OCI-LY7 (cell line): ENCODE data around the gene TEAD2. TPM values are rescaled to one million over a fixed set of nuclear protein-coding genes. Genes with fewer than 3 reads are reported as not detected.

ENCODE experiments used
- BruUV-seq: library from RNA; stranded (reverse); fragments of 400-500 nt; replicated peaks from 2 replicates; lab custom pipeline; 2021; lab: Mats Ljungman, UMichigan
- CTCF ChIA-PET: fragments of 300-600 bp; sonication (Branson Sonifier 250); formaldehyde crosslinking; loops from one replicate; lab custom pipeline; 2022; ENCODE audit warnings: antibody characterized with exemption; ENCODE audit not compliant: unreplicated experiment; lab: Charles Lee
- POLR2A ChIA-PET: fragments of 300-600 bp; sonication (Branson Sonifier 250); formaldehyde crosslinking; loops from one replicate; lab custom pipeline; 2022; ENCODE audit warnings: antibody characterized with exemption; lab: Charles Lee
- DNase-seq: peaks from one replicate; pipeline ENCODE4 v3.0.0-alpha.2; 2015; ENCODE audit warnings: low spot score
- H2AFZ ChIP-seq: fragments of 200-600 bp; sonication (generic), shearing (Covaris generic); 2 replicates; pipeline ENCODE4 v1.6.1; 2014; ENCODE audit warnings: mild to moderate bottlenecking, antibody characterized with exemption, low read length, moderate library complexity
- H3K27ac ChIP-seq: fragments of 200-600 bp; sonication (generic); 2 replicates; pipeline ENCODE4 v1.5.1; 2014; ENCODE audit warnings: mixed run types, low read depth, mild to moderate bottlenecking, moderate library complexity, low read length, inconsistent platforms; ENCODE audit not compliant: poor library complexity, severe bottlenecking
- H3K36me3 ChIP-seq: fragments of 200-600 bp; sonication (generic); 2 replicates; pipeline ENCODE4 v1.6.1; 2014; ENCODE audit warnings: mild to moderate bottlenecking, antibody characterized with exemption, low read length, moderate library complexity, mixed read lengths; ENCODE audit not compliant: insufficient read depth
- H3K4me1 ChIP-seq: fragments of 200-600 bp; sonication (generic); 2 replicates; pipeline ENCODE4 v1.5.1; 2014; ENCODE audit warnings: mild to moderate bottlenecking, low read length; ENCODE audit not compliant: insufficient read depth, poor library complexity, severe bottlenecking
- H3K4me2 ChIP-seq: fragments of 200-600 bp; sonication (generic); 2 replicates; pipeline ENCODE4 v1.6.1; 2014; ENCODE audit warnings: mild to moderate bottlenecking, low read length
- H3K4me3 ChIP-seq: fragments of 200-600 bp; sonication (generic); 2 replicates; pipeline ENCODE4 v1.5.1; 2014; ENCODE audit warnings: mild to moderate bottlenecking, low read depth, low read length; ENCODE audit not compliant: poor library complexity, severe bottlenecking
- H3K79me2 ChIP-seq: fragments of 200-600 bp; sonication (generic); 2 replicates; pipeline ENCODE4 v1.6.1; 2016; ENCODE audit warnings: low read depth, mild to moderate bottlenecking, low read length, moderate library complexity, mixed read lengths; ENCODE audit not compliant: insufficient read depth
- H3K9me2 ChIP-seq: fragments of 200-600 bp; sonication (generic); 2 replicates; pipeline ENCODE4 v1.6.1; 2016; ENCODE audit warnings: mild to moderate bottlenecking, low read length, mixed read lengths; ENCODE audit not compliant: insufficient read depth
- H3K9me3 ChIP-seq: fragments of 200-600 bp; sonication (generic); 2 replicates; pipeline ENCODE4 v1.6.1; 2014; ENCODE audit warnings: mild to moderate bottlenecking, mixed run types, low read length, mixed read lengths
- H4K20me1 ChIP-seq: fragments of 200-600 bp; sonication (generic); 2 replicates; pipeline ENCODE4 v1.6.1; 2014; ENCODE audit warnings: mild to moderate bottlenecking, antibody characterized with exemption, low read length, moderate library complexity, mixed read lengths; ENCODE audit not compliant: insufficient read depth
- CTCF ChIP-seq: fragments of 200-600 bp; sonication (generic); conservative IDR thresholded peaks from 2 replicates; pipeline ENCODE4 v1.5.1; 2014; ENCODE audit warnings: mild to moderate bottlenecking, antibody characterized with exemption, low read length, moderate library complexity, mixed read lengths
- EZH2phosphoT487 ChIP-seq: fragments of 200-600 bp; sonication (generic); IDR thresholded peaks from 2 replicates; pipeline ENCODE4 v1.6.1; 2018; ENCODE audit warnings: low read depth, borderline replicate concordance, mild to moderate bottlenecking, mixed run types, antibody characterized with exemption, low read length, moderate library complexity, mixed read lengths
- intact Hi-C: fragments of 100-400 bp; cut with micrococcal nuclease; formaldehyde crosslinking; loops from one replicate; pipeline ENCODE4 v1.10.0; 2022; ENCODE audit not compliant: unreplicated experiment
- total RNA-seq, 2 experiments: library from RNA; depleted of rRNA in 1 of 2; stranded (reverse); fragments of >200 nt in 1 of 2; shearing (Covaris generic) in 1 of 2; gene quantifications; 2 replicates each; pipeline ENCODE4 v1.2.3, GENCODE V29; 2014 to 2022

The TEAD2 gene
- total RNA-seq, 2 experiments from 2014 or later, result 4.9 to 5.3 TPM

- H3K36me3 ChIP-seq, result no peaks in the 10 kb centered on the region
- intact Hi-C loops, result no loop called here
- peaks cover 57% of the 10 kb centered on the region for H3K4me1 ChIP-seq
- TF ChIP-seq EZH2phosphoT487, result no peak
- TF ChIP-seq CTCF, result no peak
- H3K27ac ChIP-seq, result peak overlapping the region; percentile 8
- peak overlapping the region; percentile 55 for H3K4me3 ChIP-seq
- BruUV-seq, result no TSS peak
- ChIA-PET POLR2A (interaction anchor here (1.4 kb wide), 1 partner anchor 32 kb away, joined by 4 read pairs; no protein-coding TSS in a partner anchor), CTCF (no interaction called here)
- peak overlapping the region; percentile 88; the same call in 1 of the 2 replicates for H2AFZ ChIP-seq
- no peaks in the 10 kb centered on the region for H3K79me2 ChIP-seq
- H3K9me2 ChIP-seq, result no peaks in the 10 kb centered on the region
- H4K20me1 ChIP-seq, result no peaks in the 10 kb centered on the region
- DNase-seq, result peak; percentile 42
- no peaks in the 10 kb centered on the region for H3K9me3 ChIP-seq
- H3K4me2 ChIP-seq, result peak overlapping the region; percentile 77
Measured at GRCh38 chr19:49362929-49363267, 682 bp upstream of the TEAD2 start.

GRCh38 chr19:49361438-49362047, 673 bp downstream of the TEAD2 start:
- H3K36me3 ChIP-seq, result no peaks in the 10 kb centered on the region
- no peaks in the 10 kb centered on the region for H3K79me2 ChIP-seq
- BruUV-seq, result no TSS peak
- TF ChIP-seq EZH2phosphoT487, result no peak
- TF ChIP-seq CTCF, result no peak
- intact Hi-C loops, result no loop called here
- H4K20me1 ChIP-seq, result no peaks in the 10 kb centered on the region
- H3K4me3 ChIP-seq, result peak overlapping the region; percentile 55
- H3K4me1 ChIP-seq, result peaks cover 64% of the 10 kb centered on the region
- H2AFZ ChIP-seq, result peak overlapping the region; percentile 88
- peak overlapping the region; percentile 48 for H3K27ac ChIP-seq
- no peaks in the 10 kb centered on the region for H3K9me3 ChIP-seq
- ChIA-PET CTCF (no interaction called here), POLR2A (interaction anchor here (0.5 kb wide), 1 partner anchor 49 kb away, joined by 7 read pairs; no protein-coding TSS in a partner anchor)
- peak overlapping the region; percentile 77 for H3K4me2 ChIP-seq
- peak; percentile 56 for DNase-seq
- H3K9me2 ChIP-seq, result no peaks in the 10 kb centered on the region
